PC-3 (cell line): Measurements from ENCODE around the gene TMEM255B.

Source experiments
- CTCF ChIP-seq: fragments of 300-600 bp; sonication (generic); conservative IDR thresholded peaks from 2 replicates; pipeline ENCODE4 v1.5.1; 2017; ENCODE audit warnings: antibody characterized with exemption, low read depth, mild to moderate bottlenecking, low read length
- EZH2phosphoT487 ChIP-seq: fragments of 300-600 bp; sonication (generic); IDR thresholded peaks from 2 replicates; pipeline ENCODE4 v1.6.1; 2018; ENCODE audit warnings: mild to moderate bottlenecking, antibody characterized with exemption, low read length, borderline replicate concordance

GRCh38 chr13:113742000-113742441, 17.0 kb upstream of the TMEM255B start:
- TF ChIP-seq CTCF (no peak; the same call in 1 of the 2 replicates), EZH2phosphoT487 (no peak)
